Left kidney (tissue), 8 donors: ENCODE data around the gene DNAH11. TPM values are rescaled to one million over a fixed set of nuclear protein-coding genes. Genes with fewer than 3 reads are reported as not detected.
"Not testable (repeated sequence)": the region's sequence is repeated elsewhere in the genome, so short reads cannot be mapped to it uniquely, and the experiment has no call there.

Experiments used
- DNase-seq: peaks from one replicate; pipeline ENCODE4 v3.0.0-alpha.2; 2013
- long read RNA-seq, 8 donors: transcript quantifications; one replicate each; lab custom pipeline, GENCODE V29; 2026
- polyA plus RNA-seq: library from polyadenylated mRNA; unstranded; fragments of 120-200 nt; gene quantifications from one replicate; pipeline ENCODE4 v1.2.1, GENCODE V29; 2013; ENCODE audit not compliant: insufficient read length

DNAH11 gene
- polyA plus RNA-seq, result 3.3 TPM
- long read RNA-seq, donor 1, partial matches to known transcripts, result 14 of 19 reads
- long read RNA-seq, donor 1, other reads (novel, unspliced or antisense), result 5 of 19 reads
- long read RNA-seq, donor 2, result 0 reads
- long read RNA-seq, donor 3, partial matches to known transcripts, result 12 of 12 reads
- long read RNA-seq, donor 3, other reads (novel, unspliced or antisense), result 0 of 12 reads
- long read RNA-seq, donor 4, result 0 reads
- long read RNA-seq, donor 5, result 0 reads
- long read RNA-seq, donor 6, result 0 reads
- long read RNA-seq, donor 7, result 0 reads
- long read RNA-seq, donor 8, result 0 reads

- peak; percentile 34 for DNase-seq
Observed at GRCh38 chr7:21542891-21543527, at the start of gene DNAH11. Gene DNAH11 (plus strand): TSS chr7:21543039. CDS start chr7:21543246, 207 bp downstream.

- DNase-seq, result no peak
Observed at GRCh38 chr7:21495731-21496130, 47.1 kb upstream of the DNAH11 start.

GRCh38 chr7:21497072-21497471 is 45.8 kb upstream of the DNAH11 start:
- DNase-seq, result no peak

- no peak for DNase-seq
Observed at GRCh38 chr7:21500117-21500832, 42.6 kb upstream of the DNAH11 start.

- peak; percentile 29 for DNase-seq
Observed at GRCh38 chr7:21504021-21504420, 38.8 kb upstream of the DNAH11 start.

GRCh38 chr7:21507627-21508343 is 35.1 kb upstream of the DNAH11 start:
- no peak for DNase-seq

GRCh38 chr7:21508538-21508937 is 34.3 kb upstream of the DNAH11 start:
- no peak for DNase-seq

GRCh38 chr7:21514062-21514461 is 28.8 kb upstream of the DNAH11 start:
- no peak for DNase-seq

- DNase-seq, result no peak
Observed at GRCh38 chr7:21524680-21525079, 18.2 kb upstream of the DNAH11 start.

- DNase-seq, result no peak
Observed at GRCh38 chr7:21526007-21526406, 16.8 kb upstream of the DNAH11 start.

GRCh38 chr7:21526448-21526847 is 16.4 kb upstream of the DNAH11 start:
- no peak for DNase-seq

GRCh38 chr7:21532485-21532884 is 10.4 kb upstream of the DNAH11 start:
- not testable (repeated sequence) for DNase-seq

GRCh38 chr7:21533646-21534045 is 9.2 kb upstream of the DNAH11 start:
- DNase-seq, result not testable (repeated sequence)

- DNase-seq, result not testable (repeated sequence)
Observed at GRCh38 chr7:21536445-21537118, 6.3 kb upstream of the DNAH11 start.

GRCh38 chr7:21538936-21539495 is 3.8 kb upstream of the DNAH11 start:
- DNase-seq, result no peak

GRCh38 chr7:21543528-21544302 is 876 bp downstream of the DNAH11 start:
- peak; percentile 26 for DNase-seq

GRCh38 chr7:21544303-21544656 is 1.4 kb downstream of the DNAH11 start:
- no peak for DNase-seq

- DNase-seq, result peak; percentile 8
Observed at GRCh38 chr7:21544715-21545114, 1.9 kb downstream of the DNAH11 start.

- DNase-seq, result no peak
Observed at GRCh38 chr7:21547501-21547900, 4.7 kb downstream of the DNAH11 start.

GRCh38 chr7:21548491-21548890 is 5.7 kb downstream of the DNAH11 start:
- no peak for DNase-seq

GRCh38 chr7:21550076-21550475 is 7.2 kb downstream of the DNAH11 start:
- DNase-seq, result no peak
